Raji (cell line): Measurements from ENCODE around the gene PRKAR1B.

Source experiments
- POLR2A ChIP-seq: IDR thresholded peaks from 2 replicates; pipeline ENCODE4 v1.6.1; 2011; ENCODE audit warnings: low read depth, low read length, control low read depth; ENCODE audit not compliant: insufficient read depth

The PRKAR1B gene

DNA sequence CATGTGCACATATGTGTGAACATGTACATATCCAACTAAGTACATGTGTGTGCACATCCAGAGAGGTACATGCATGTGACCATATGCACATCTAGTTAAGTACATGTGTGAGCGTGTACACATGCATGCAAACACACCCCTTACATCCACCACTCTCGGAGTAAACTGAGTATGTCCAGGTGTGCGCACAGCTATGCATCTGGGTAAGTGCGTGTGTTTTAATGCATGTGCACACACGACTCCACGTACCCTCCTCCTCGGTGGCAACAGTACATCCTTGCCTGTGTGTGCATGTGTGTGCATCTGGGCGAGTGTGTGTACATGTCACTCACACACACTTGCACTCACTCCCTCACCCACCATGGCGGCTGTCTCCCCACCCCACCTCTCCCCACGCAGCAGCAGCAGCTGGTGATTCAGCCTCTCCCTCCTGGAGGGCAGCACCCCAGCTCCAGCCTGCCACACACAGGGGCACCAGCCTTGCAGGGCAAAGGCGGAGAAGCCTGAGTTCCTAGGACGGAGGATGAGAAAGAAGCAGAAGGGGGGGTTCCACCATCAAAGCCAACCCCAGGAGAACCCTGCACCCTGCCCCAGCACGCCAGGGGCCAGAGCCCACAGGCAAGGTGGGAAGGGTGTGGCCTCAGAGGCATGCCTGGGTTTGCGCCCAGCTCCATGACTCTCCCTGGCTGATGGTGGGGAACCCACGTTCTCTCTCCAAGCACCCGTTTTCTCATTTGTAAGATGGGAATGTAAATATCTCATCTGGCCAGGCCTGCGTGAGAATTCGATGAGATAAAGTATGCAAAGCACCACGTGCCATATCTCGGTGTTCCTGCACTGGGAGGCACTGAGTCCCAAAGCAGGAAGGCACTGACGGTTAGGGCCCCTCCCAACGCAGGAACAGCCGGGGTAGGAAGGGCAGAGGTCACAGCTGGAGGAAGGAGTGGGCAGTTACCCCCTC is 28.3 kb downstream of the PRKAR1B start:
- no peak for TF ChIP-seq POLR2A

- TF ChIP-seq POLR2A: no peak
These were observed 30.1 kb downstream of the PRKAR1B start for GRCh38 chr7:696812-697551.

DNA sequence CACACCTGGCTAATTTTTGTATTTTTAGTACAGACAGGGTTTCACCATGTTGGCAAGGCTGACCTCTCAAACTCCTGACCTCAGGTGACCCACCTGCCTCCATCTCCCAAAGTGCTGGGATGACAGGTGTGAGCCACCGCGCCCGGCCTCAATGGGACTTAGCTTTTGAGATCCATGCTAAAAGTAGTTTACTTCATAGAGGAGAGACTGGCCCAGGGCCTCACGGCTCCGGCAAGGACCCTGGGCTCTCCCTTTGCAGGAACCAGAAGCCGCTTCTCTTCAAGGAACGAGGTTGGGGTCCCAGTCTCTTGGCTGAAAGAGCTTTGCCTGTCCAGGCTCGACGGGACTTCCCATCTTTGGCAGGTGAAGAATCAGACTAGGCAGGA is 30.7 kb downstream of the PRKAR1B start:
- no peak for TF ChIP-seq POLR2A

DNA sequence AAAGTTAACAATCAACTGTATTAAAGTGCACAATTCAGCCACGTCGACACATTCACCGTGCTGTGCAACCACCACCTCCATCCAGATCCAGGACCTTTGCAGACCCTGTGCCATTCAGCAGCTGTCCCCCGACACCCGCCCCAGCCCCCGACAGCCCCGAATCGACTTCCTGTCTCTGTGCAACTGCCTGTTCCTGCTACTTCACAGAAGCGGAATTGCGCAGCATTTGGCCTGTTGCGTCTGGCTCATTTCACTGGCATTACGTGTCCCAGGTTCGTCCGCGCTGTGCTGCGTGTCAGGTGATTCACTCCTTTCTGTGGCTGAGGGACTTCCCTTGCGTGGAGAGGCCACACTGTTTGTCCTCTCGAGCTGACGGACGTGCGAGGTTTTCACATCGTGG is 33.8 kb downstream of the PRKAR1B start:
- TF ChIP-seq POLR2A: no peak

GRCh38 chr7:691361-692045 is 35.6 kb downstream of the PRKAR1B start:
- TF ChIP-seq POLR2A: no peak

GRCh38 chr7:690478-691360 is 36.4 kb downstream of the PRKAR1B start:
- no peak for TF ChIP-seq POLR2A

- TF ChIP-seq POLR2A: no peak
These were observed 41.5 kb downstream of the PRKAR1B start for GRCh38 chr7:685540-685939.

- TF ChIP-seq POLR2A: no peak
These were observed 42.7 kb downstream of the PRKAR1B start for GRCh38 chr7:684416-684815.

DNA sequence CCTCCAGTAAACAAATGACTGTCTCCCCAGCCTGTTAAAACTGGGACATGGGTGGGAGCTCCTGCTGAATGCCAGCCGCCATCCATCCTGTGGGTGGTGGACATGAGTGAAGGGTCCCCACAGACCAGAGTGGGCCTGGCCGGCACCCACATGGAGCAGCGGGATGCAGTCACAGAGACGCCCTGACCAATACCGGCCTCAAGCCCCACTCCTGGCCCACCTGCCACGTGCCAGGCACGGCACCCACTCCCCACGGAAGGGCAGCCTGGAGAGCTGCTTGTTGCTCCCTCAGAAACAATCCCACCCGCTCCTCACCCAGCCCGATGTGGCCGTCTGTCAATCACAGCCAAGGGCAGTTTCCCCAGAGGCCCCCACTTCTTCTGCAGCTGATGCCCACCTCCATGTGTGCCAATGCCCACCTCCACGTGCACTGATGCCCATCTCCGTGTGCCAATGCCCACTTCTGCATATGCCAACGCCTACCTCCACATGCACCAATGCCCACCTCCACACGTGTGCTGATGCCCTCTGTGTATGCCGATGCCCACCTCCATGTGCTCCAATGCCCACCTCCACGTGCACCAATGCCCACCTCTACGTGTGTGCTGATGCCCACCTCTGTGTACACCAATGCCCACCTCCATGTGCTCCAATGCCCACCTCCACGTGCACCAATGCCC is 43.4 kb downstream of the PRKAR1B start:
- TF ChIP-seq POLR2A: no peak

GRCh38 chr7:682810-683209 is 44.3 kb downstream of the PRKAR1B start:
- no peak for TF ChIP-seq POLR2A

- TF ChIP-seq POLR2A: no peak
These were observed 45.4 kb downstream of the PRKAR1B start for GRCh38 chr7:681551-682307.

GRCh38 chr7:680411-681127 is 46.5 kb downstream of the PRKAR1B start:
- no peak for TF ChIP-seq POLR2A

- TF ChIP-seq POLR2A: no peak
These were observed 50.1 kb downstream of the PRKAR1B start for GRCh38 chr7:676972-677385.
